BLaER1 (cell line): ENCODE results near the gene MEGF11.

ENCODE experiments used
- H3K27ac ChIP-seq: shearing (Covaris generic); formaldehyde crosslinking; 2 replicates; pipeline ENCODE4 v1.8.1; 2022
- H3K27me3 ChIP-seq: shearing (Covaris generic); formaldehyde crosslinking; 2 replicates; pipeline ENCODE4 v1.8.1; 2022
- H3K36me3 ChIP-seq: shearing (Covaris generic); formaldehyde crosslinking; 2 replicates; pipeline ENCODE4 v1.8.1; 2022
- H3K4me1 ChIP-seq: shearing (Covaris generic); formaldehyde crosslinking; 2 replicates; pipeline ENCODE4 v1.8.1; 2022
- H3K4me2 ChIP-seq: shearing (Covaris generic); formaldehyde crosslinking; 2 replicates; pipeline ENCODE4 v1.8.1; 2022
- H3K4me3 ChIP-seq: shearing (Covaris generic); formaldehyde crosslinking; 2 replicates; pipeline ENCODE4 v1.8.1; 2022
- H3K9ac ChIP-seq: shearing (Covaris generic); formaldehyde crosslinking; 2 replicates; pipeline ENCODE4 v1.8.1; 2022
- H3K9me3 ChIP-seq: shearing (Covaris generic); formaldehyde crosslinking; 2 replicates; pipeline ENCODE4 v1.8.1; 2022
- H4K20me1 ChIP-seq: shearing (Covaris generic); formaldehyde crosslinking; 2 replicates; pipeline ENCODE4 v1.8.1; 2022
- Cebpa-rat ChIP-seq: shearing (Covaris generic); IDR thresholded peaks from 2 replicates; pipeline ENCODE4 v1.8.1; 2022

Gene MEGF11

GRCh38 chr15:65952391-65953053, 301.0 kb downstream of the MEGF11 start:
- Histone ChIP-seq H3K9ac (no peak overlapping the region), H3K36me3 (no peaks in the 10 kb centered on the region), H4K20me1 (peaks cover 5% of the 10 kb centered on the region; the same call in 1 of the 2 replicates), H3K27me3 (no peaks in the 10 kb centered on the region), H3K4me2 (no peak overlapping the region), H3K27ac (no peak overlapping the region), H3K4me1 (no peaks in the 10 kb centered on the region), H3K4me3 (no peak overlapping the region), H3K9me3 (no peaks in the 10 kb centered on the region)
- no peak for TF ChIP-seq Cebpa-rat

- no peaks in the 10 kb centered on the region for H3K9me3 ChIP-seq
- H3K4me3 ChIP-seq: no peak overlapping the region
- no peak for TF ChIP-seq Cebpa-rat
- no peaks in the 10 kb centered on the region for H3K4me1 ChIP-seq
- H4K20me1 ChIP-seq: peaks cover 5% of the 10 kb centered on the region; the same call in 1 of the 2 replicates
- no peaks in the 10 kb centered on the region for H3K27me3 ChIP-seq
- H3K27ac ChIP-seq: no peak overlapping the region
- H3K9ac ChIP-seq: no peak overlapping the region
- H3K4me2 ChIP-seq: no peak overlapping the region
- no peaks in the 10 kb centered on the region for H3K36me3 ChIP-seq
Measured at GRCh38 chr15:65951007-65951406, 302.5 kb downstream of the MEGF11 start.

- no peaks in the 10 kb centered on the region for H3K4me1 ChIP-seq
- no peak overlapping the region for H3K27ac ChIP-seq
- H3K9me3 ChIP-seq: no peaks in the 10 kb centered on the region
- no peak for TF ChIP-seq Cebpa-rat
- H4K20me1 ChIP-seq: peaks cover 5% of the 10 kb centered on the region; the same call in 1 of the 2 replicates
- no peak overlapping the region for H3K9ac ChIP-seq
- no peak overlapping the region for H3K4me3 ChIP-seq
- H3K4me2 ChIP-seq: no peak overlapping the region
- H3K27me3 ChIP-seq: no peaks in the 10 kb centered on the region
- H3K36me3 ChIP-seq: no peaks in the 10 kb centered on the region
Measured at GRCh38 chr15:65949491-65949890, 304.1 kb downstream of the MEGF11 start.

- H3K4me1 ChIP-seq: no peaks in the 10 kb centered on the region
- H3K4me2 ChIP-seq: no peak overlapping the region
- no peak overlapping the region for H3K4me3 ChIP-seq
- H3K27ac ChIP-seq: no peak overlapping the region
- TF ChIP-seq Cebpa-rat: no peak
- no peaks in the 10 kb centered on the region for H3K9me3 ChIP-seq
- H4K20me1 ChIP-seq: peaks cover 5% of the 10 kb centered on the region; the same call in 1 of the 2 replicates
- H3K36me3 ChIP-seq: no peaks in the 10 kb centered on the region
- no peak overlapping the region for H3K9ac ChIP-seq
- H3K27me3 ChIP-seq: no peaks in the 10 kb centered on the region
Measured at GRCh38 chr15:65949011-65949410, 304.5 kb downstream of the MEGF11 start.

- Histone ChIP-seq H3K36me3 (no peaks in the 10 kb centered on the region), H3K9me3 (no peaks in the 10 kb centered on the region), H3K4me1 (no peaks in the 10 kb centered on the region), H3K4me2 (no peak overlapping the region), H4K20me1 (peaks cover 5% of the 10 kb centered on the region; the same call in 1 of the 2 replicates), H3K9ac (no peak overlapping the region), H3K27me3 (no peaks in the 10 kb centered on the region), H3K27ac (no peak overlapping the region), H3K4me3 (no peak overlapping the region)
- no peak for TF ChIP-seq Cebpa-rat
Measured at GRCh38 chr15:65948383-65948782, 305.2 kb downstream of the MEGF11 start.

GRCh38 chr15:65947041-65947440, 306.5 kb downstream of the MEGF11 start:
- no peaks in the 10 kb centered on the region for H3K9me3 ChIP-seq
- no peaks in the 10 kb centered on the region for H3K36me3 ChIP-seq
- no peak for TF ChIP-seq Cebpa-rat
- H3K4me3 ChIP-seq: no peak overlapping the region
- H3K27me3 ChIP-seq: no peaks in the 10 kb centered on the region
- H3K27ac ChIP-seq: no peak overlapping the region
- no peak overlapping the region for H3K4me2 ChIP-seq
- no peaks in the 10 kb centered on the region for H3K4me1 ChIP-seq
- no peak overlapping the region for H3K9ac ChIP-seq
- no peaks in the 10 kb centered on the region for H4K20me1 ChIP-seq

GRCh38 chr15:65945616-65946015, 307.9 kb downstream of the MEGF11 start:
- Histone ChIP-seq H3K4me3 (no peak overlapping the region), H3K27me3 (no peaks in the 10 kb centered on the region), H3K27ac (no peak overlapping the region), H3K4me2 (no peak overlapping the region), H4K20me1 (no peaks in the 10 kb centered on the region), H3K36me3 (no peaks in the 10 kb centered on the region), H3K9ac (no peak overlapping the region), H3K9me3 (no peaks in the 10 kb centered on the region), H3K4me1 (no peaks in the 10 kb centered on the region)
- TF ChIP-seq Cebpa-rat: no peak

- H3K9ac ChIP-seq: no peak overlapping the region
- H3K4me2 ChIP-seq: no peak overlapping the region
- no peaks in the 10 kb centered on the region for H3K27me3 ChIP-seq
- H3K4me1 ChIP-seq: no peaks in the 10 kb centered on the region
- H4K20me1 ChIP-seq: no peaks in the 10 kb centered on the region
- H3K36me3 ChIP-seq: no peaks in the 10 kb centered on the region
- no peak overlapping the region for H3K27ac ChIP-seq
- no peaks in the 10 kb centered on the region for H3K9me3 ChIP-seq
- H3K4me3 ChIP-seq: no peak overlapping the region
- TF ChIP-seq Cebpa-rat: no peak
Measured at GRCh38 chr15:65944404-65944803, 309.1 kb downstream of the MEGF11 start.

GRCh38 chr15:65942436-65942835, 311.1 kb downstream of the MEGF11 start:
- Histone ChIP-seq H3K4me3 (no peak overlapping the region), H3K27ac (no peak overlapping the region), H3K27me3 (no peaks in the 10 kb centered on the region), H3K4me2 (no peak overlapping the region), H3K36me3 (no peaks in the 10 kb centered on the region), H3K9me3 (no peaks in the 10 kb centered on the region), H3K9ac (no peak overlapping the region), H4K20me1 (no peaks in the 10 kb centered on the region), H3K4me1 (no peaks in the 10 kb centered on the region)
- no peak for TF ChIP-seq Cebpa-rat

GRCh38 chr15:65940618-65940909, 313.0 kb downstream of the MEGF11 start:
- H3K27ac ChIP-seq: no peak overlapping the region
- H3K4me2 ChIP-seq: no peak overlapping the region
- no peaks in the 10 kb centered on the region for H3K36me3 ChIP-seq
- no peak for TF ChIP-seq Cebpa-rat
- H4K20me1 ChIP-seq: no peaks in the 10 kb centered on the region
- H3K4me3 ChIP-seq: no peak overlapping the region
- H3K27me3 ChIP-seq: no peaks in the 10 kb centered on the region
- no peak overlapping the region for H3K9ac ChIP-seq
- H3K4me1 ChIP-seq: no peaks in the 10 kb centered on the region
- H3K9me3 ChIP-seq: no peaks in the 10 kb centered on the region
